CD14-positive monocyte (primary cell): ENCODE data around the gene ZCCHC17. TPM values are rescaled to one million over a fixed set of nuclear protein-coding genes. Genes with fewer than 3 reads are reported as not detected.

ENCODE experiments used
- DNase-seq, 3 donors: peaks; one replicate each; pipeline ENCODE4 v3.0.0-alpha.2; 2011 to 2022
- H2AFZ ChIP-seq: 2 replicates; pipeline ENCODE4 v1.6.0; 2012; ENCODE audit warnings: mild to moderate bottlenecking, low read depth, low read length, inconsistent platforms; ENCODE audit not compliant: insufficient read depth, poor library complexity, severe bottlenecking
- H3K27ac ChIP-seq, 2 donors: 1 replicate in 1 of 2; 2 replicates in 1 of 2; pipeline ENCODE4 v1.5.1; 2012 to 2013; ENCODE audit warnings: low read length in 2 of 2, control low read depth in 1 of 2, inconsistent platforms in 1 of 2, low read depth in 1 of 2, mild to moderate bottlenecking in 1 of 2
- H3K27me3 ChIP-seq, 2 donors: one replicate each; pipeline versions ENCODE4 v1.6.0 to v1.6.1; 2011 to 2013; ENCODE audit warnings: low read length in 2 of 2; ENCODE audit not compliant: control insufficient read depth in 2 of 2, insufficient read depth in 2 of 2
- H3K36me3 ChIP-seq, 2 donors: replicated peaks in 1 of 2; 1 replicate in 1 of 2; 2 replicates in 1 of 2; pipeline versions ENCODE4 v1.5.1 to v1.6.1; 2012 to 2013; ENCODE audit warnings: low read length in 2 of 2, control low read depth in 1 of 2, inconsistent platforms in 1 of 2, mild to moderate bottlenecking in 1 of 2; ENCODE audit not compliant: insufficient read depth in 2 of 2, control insufficient read depth in 1 of 2
- H3K4me1 ChIP-seq, 2 donors: 1 replicate in 1 of 2; 2 replicates in 1 of 2; pipeline versions ENCODE4 v1.5.1 to v1.6.1; 2012 to 2013; ENCODE audit warnings: low read length in 2 of 2, control low read depth in 1 of 2, inconsistent platforms in 1 of 2, mild to moderate bottlenecking in 1 of 2, moderate library complexity in 1 of 2; ENCODE audit not compliant: insufficient read depth in 2 of 2, control insufficient read depth in 1 of 2
- H3K4me2 ChIP-seq: replicated peaks from 2 replicates; pipeline ENCODE3; 2012; ENCODE audit warnings: low read length, moderate library complexity, mild to moderate bottlenecking; ENCODE audit not compliant: poor library complexity, severe bottlenecking; ENCODE audit errors: extremely low read depth
- H3K4me3 ChIP-seq, 3 experiments: fragments of 200-600 bp in 1 of 3; sonication (generic) in 1 of 3; replicated peaks in 1 of 3; 1 replicate in 2 of 3; 2 replicates in 1 of 3; pipeline ENCODE4 v1.5.1; 2011 to 2013; ENCODE audit warnings: low read length in 3 of 3, mild to moderate bottlenecking in 3 of 3, control low read depth in 2 of 3, low read depth in 2 of 3, inconsistent platforms in 1 of 3, moderate library complexity in 1 of 3
- H3K79me2 ChIP-seq: 2 replicates; pipeline ENCODE4 v1.6.0; 2012; ENCODE audit warnings: mild to moderate bottlenecking, control low read depth, inconsistent platforms, low read length, moderate library complexity; ENCODE audit not compliant: insufficient read depth
- H3K9ac ChIP-seq: 2 replicates; pipeline ENCODE4 v1.6.0; 2017; ENCODE audit warnings: low read length, mild to moderate bottlenecking; ENCODE audit not compliant: insufficient read depth, poor library complexity, severe bottlenecking
- H3K9me3 ChIP-seq, 2 donors: replicated peaks in 1 of 2; 1 replicate in 1 of 2; 2 replicates in 1 of 2; pipeline versions ENCODE4 v1.5.1 to v1.6.1; 2012 to 2013; ENCODE audit warnings: low read length in 2 of 2, control low read depth in 1 of 2; ENCODE audit not compliant: control insufficient read depth in 1 of 2, insufficient read depth in 1 of 2
- H4K20me1 ChIP-seq: 2 replicates; pipeline ENCODE4 v1.6.0; 2012; ENCODE audit warnings: mild to moderate bottlenecking, low read length, control low read depth, moderate library complexity; ENCODE audit not compliant: insufficient read depth
- H3K27ac Mint-ChIP-seq, 7 donors: one replicate each; pipeline ENCODE4 v1.8.0; 2020; ENCODE audit warnings: mild to moderate bottlenecking in 7 of 7, mixed read lengths in 7 of 7, moderate library complexity in 6 of 7, inconsistent platforms in 2 of 7
- H3K27me3 Mint-ChIP-seq, 3 donors: one replicate each; pipeline ENCODE4 v1.8.0; 2021 to 2022; ENCODE audit warnings: low read depth in 3 of 3, mild to moderate bottlenecking in 3 of 3, mixed read lengths in 3 of 3, moderate library complexity in 3 of 3, inconsistent platforms in 1 of 3
- H3K36me3 Mint-ChIP-seq, 2 donors: one replicate each; pipeline ENCODE4 v1.8.0; 2020; ENCODE audit warnings: mixed read lengths in 2 of 2, inconsistent platforms in 1 of 2, mild to moderate bottlenecking in 1 of 2
- H3K4me1 Mint-ChIP-seq: one replicate; pipeline ENCODE4 v1.8.0; 2020; ENCODE audit warnings: mild to moderate bottlenecking, mixed read lengths
- H3K4me3 Mint-ChIP-seq, 2 donors: one replicate each; pipeline ENCODE4 v1.8.0; 2020; ENCODE audit warnings: mild to moderate bottlenecking in 2 of 2, mixed read lengths in 2 of 2, moderate library complexity in 1 of 2
- H3K9me3 Mint-ChIP-seq, 7 donors: one replicate each; pipeline ENCODE4 v1.8.0; 2020 to 2022; ENCODE audit warnings: mixed read lengths in 7 of 7, mild to moderate bottlenecking in 6 of 7, moderate library complexity in 6 of 7, inconsistent platforms in 2 of 7
- CTCF ChIP-seq: fragments of 200-600 bp; IDR thresholded peaks from one replicate; pipeline ENCODE4 v1.8.0; 2022; ENCODE audit warnings: antibody characterized with exemption, mild to moderate bottlenecking
- WGBS: methylation state at CpG from one replicate; pipeline ENCODE4 v1.1.5; 2013; ENCODE audit warnings: missing lambda C conversion rate; ENCODE audit not compliant: insufficient coverage; 5-methylcytosine and 5-hydroxymethylcytosine counted together
- intact Hi-C, 2 donors: fragments of 100-400 bp; cut with micrococcal nuclease; formaldehyde crosslinking; loops; one replicate each; pipeline versions ENCODE4 v1.15.0 to v1.15.1; 2023
- polyA plus RNA-seq, 3 donors: library from polyadenylated mRNA; depleted of rRNA in 1 of 3; unstranded in 2 of 3; stranded (reverse) in 1 of 3; fragments of 300-500 nt in 2 of 3; fragments of >200 nt in 1 of 3; fragmentation: Illumina TruSeq in 2 of 3; gene quantifications; 1 replicate in 2 of 3; 2 replicates in 1 of 3; pipeline ENCODE4 v1.2.3, GENCODE V29; 2012 to 2021

Gene ZCCHC17
- polyA plus RNA-seq, 3 donors, result 17.0 to 32.3 (median 29.3) TPM

- Mint-ChIP-seq H3K9me3 (peaks cover 0 to 2% (median 0%) of the 10 kb centered on the region in 7 donors), H3K4me1 (peaks cover 9% of the 10 kb centered on the region), H3K4me3 (no peak overlapping the region), H3K27me3 (peaks cover 14 to 18% (median 17%) of the 10 kb centered on the region in 3 donors), H3K36me3 (no peaks in the 10 kb centered on the region), H3K27ac (no peak overlapping the region)
- Histone ChIP-seq H3K4me3 (no peak overlapping the region), H3K79me2 (no peaks in the 10 kb centered on the region), H3K36me3 (no peaks in the 10 kb centered on the region), H3K9me3 (no peaks in the 10 kb centered on the region), H3K4me1 (peaks cover 6 to 9% of the 10 kb centered on the region in 2 donors), H3K4me2 (no peak overlapping the region), H3K27me3 (peaks cover 0 to 6% of the 10 kb centered on the region in 2 donors), H3K27ac (no peak overlapping the region), H4K20me1 (no peaks in the 10 kb centered on the region), H2AFZ (no peak overlapping the region), H3K9ac (no peak overlapping the region)
- no peak for TF ChIP-seq CTCF
- intact Hi-C loops, result no loop called here
- no peak for DNase-seq
Measured at GRCh38 chr1:31378001-31378400, 81.2 kb downstream of the ZCCHC17 start.

- 100% methylated on average over 3 of the region's 3 CpGs for WGBS
- no peaks in the 10 kb centered on the region for H3K36me3 Mint-ChIP-seq
Measured at GRCh38 chr1:31380181-31380580, 83.3 kb downstream of the ZCCHC17 start.

More at GRCh38 chr1:31380181-31380580, 83.3 kb downstream of the ZCCHC17 start:
- H3K4me1 Mint-ChIP-seq, result no peaks in the 10 kb centered on the region
- no peak for TF ChIP-seq CTCF
- H3K4me2 ChIP-seq, result no peak overlapping the region
- H3K27ac ChIP-seq, result no peak overlapping the region
- H3K36me3 ChIP-seq, result no peaks in the 10 kb centered on the region
- no peak overlapping the region for H3K4me3 Mint-ChIP-seq
- no peaks in the 10 kb centered on the region for H3K9me3 Mint-ChIP-seq
- H3K27ac Mint-ChIP-seq, result no peak overlapping the region
- H3K4me1 ChIP-seq, result no peaks in the 10 kb centered on the region
- no peaks in the 10 kb centered on the region for H3K9me3 ChIP-seq
- no peaks in the 10 kb centered on the region for H3K79me2 ChIP-seq
- DNase-seq, result no peak
- H3K9ac ChIP-seq, result no peak overlapping the region
- H3K27me3 ChIP-seq, result no peaks in the 10 kb centered on the region
- intact Hi-C loops, result no loop called here
- no peak overlapping the region for H2AFZ ChIP-seq
- no peaks in the 10 kb centered on the region for H4K20me1 ChIP-seq
- H3K27me3 Mint-ChIP-seq, result peaks cover 4 to 7% (median 5%) of the 10 kb centered on the region in 3 donors
- no peak overlapping the region for H3K4me3 ChIP-seq
